SIG-M5 (cell line): ENCODE measurements around the gene FAM186B.

Experiments used
- DNase-seq: peaks from one replicate; lab custom pipeline; 2025; lab: John Stamatoyannopoulos, UW

FAM186B gene

GRCh38 chr12:49537752-49538509, 67.5 kb downstream of the FAM186B start:
- DNase-seq = no peak
